Right ventricle myocardium superior (tissue), 1 donor: ENCODE measurements around the gene CACNG1. TPM values are rescaled to one million over a fixed set of nuclear protein-coding genes. Genes with fewer than 3 reads are reported as not detected.
"Not testable (repeated sequence)": the region's sequence is repeated elsewhere in the genome, so short reads cannot be mapped to it uniquely, and the experiment has no call there.

Experiments
- ATAC-seq: fragments of 200-7000 bp; cut with Tn5 transposase; one replicate; pipeline ENCODE4 v1.9.1; 2020; ENCODE audit warnings: mild to moderate bottlenecking; ENCODE audit not compliant: poor library complexity
- DNase-seq: peaks from one replicate; pipeline ENCODE4 v3.0.0-alpha.2; 2020
- intact Hi-C: fragments of 100-400 bp; cut with DNase I; formaldehyde crosslinking; loops from one replicate; pipeline ENCODE4 v1.11.2; 2022
- total RNA-seq: library from RNA; stranded (reverse); fragmentation: NEBNext Ultra II Directional; extraction: Animal tissue kit (Norgen Biotek cat#: 25700); gene quantifications from one replicate; pipeline ENCODE4 v1.2.1, GENCODE V29; 2021
- donor health status: DM: no; HTN: yes; CAD: no; lungs with severe emphysema.

CACNG1 gene
- total RNA-seq, 1 donor from 2014 or later: not detected

DNA sequence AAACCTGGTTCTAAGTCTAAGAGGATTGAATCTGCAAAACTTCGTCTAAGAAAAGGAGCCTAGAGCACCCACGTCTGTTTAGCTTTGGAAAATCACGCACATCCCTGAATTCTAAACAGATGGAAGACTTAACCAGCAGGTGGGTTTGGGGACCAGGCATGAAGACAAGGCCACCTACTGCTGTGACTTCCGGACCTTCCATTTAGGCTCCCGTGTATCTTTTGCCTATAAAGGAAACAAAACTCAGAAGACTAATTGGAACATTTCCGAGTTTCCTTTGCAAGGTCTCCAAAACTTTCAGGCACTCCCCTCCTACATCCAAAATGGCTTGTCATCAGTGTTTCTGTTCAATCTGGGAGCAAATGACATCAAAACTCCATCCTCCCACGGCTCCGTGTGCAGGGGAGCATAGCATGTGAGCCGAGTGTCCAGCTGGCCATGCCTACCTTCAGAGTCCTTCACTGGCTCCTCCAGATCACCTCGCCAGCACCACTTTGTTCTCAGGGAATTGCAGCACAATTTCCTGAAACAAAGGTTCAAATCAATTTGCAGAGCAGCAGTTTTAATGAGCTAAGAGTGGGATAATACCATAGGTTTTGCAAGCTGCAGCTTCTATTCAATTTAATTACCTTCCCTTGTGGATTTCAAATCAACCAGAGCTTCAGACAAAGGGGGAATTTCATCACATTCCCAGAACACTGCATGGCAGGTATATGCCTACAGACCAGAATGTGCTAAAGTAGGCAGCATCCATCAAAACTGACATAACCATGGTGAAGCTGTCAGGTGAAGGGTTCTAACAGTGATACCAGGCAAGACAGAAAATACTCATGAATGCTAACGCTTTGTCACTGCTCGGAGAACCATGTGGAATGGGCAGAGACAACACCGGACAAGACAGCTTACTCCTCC is 23.5 kb downstream of the CACNG1 start:
- DNase-seq: no peak
- no peak for ATAC-seq
- intact Hi-C loops: no loop called here

DNA sequence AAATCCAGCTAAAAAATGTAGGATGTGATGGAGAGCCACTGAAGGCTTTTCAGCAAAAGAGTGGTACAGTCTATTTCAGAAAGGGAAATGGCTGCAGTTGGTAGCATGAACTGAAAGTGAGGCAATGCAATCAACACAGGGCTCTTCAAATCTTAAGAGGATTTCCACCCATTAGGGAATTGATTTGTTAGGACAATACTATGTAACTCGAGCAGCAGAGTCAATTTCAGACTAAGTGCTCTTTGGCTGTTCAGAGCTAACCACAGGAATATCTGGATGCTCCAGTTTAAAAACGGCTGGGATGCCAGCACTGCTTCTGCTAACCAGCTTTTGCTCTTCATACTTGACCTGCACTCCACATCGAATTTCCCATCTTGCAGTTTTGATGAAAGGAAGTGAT is 24.6 kb downstream of the CACNG1 start:
- intact Hi-C loops: no loop called here
- no peak for ATAC-seq
- DNase-seq: no peak

DNA sequence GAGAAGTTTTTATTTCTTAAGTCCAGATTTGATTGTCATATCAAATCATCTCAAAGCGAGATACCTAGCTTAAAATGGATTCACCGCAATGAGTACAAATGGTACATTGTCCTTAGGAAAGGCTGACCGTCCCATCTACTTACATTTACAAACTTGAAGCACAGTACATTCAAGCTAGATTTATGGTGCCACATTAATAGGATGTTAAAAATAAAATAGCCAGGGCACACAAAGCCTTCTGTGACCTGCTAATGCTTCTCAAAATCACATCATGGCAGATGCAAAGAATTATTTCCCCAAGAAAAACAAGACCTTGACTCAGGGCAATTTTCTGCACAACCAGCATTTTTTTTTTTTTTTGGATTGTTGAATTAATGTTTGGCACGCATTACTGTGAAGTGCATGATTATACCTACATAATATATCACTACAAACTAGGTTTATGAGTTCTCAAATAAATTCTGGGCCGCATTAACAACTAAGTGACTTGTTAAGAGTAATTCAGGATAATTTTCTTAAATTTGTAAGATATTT is 25.3 kb downstream of the CACNG1 start:
- intact Hi-C loops: no loop called here
- ATAC-seq (no peak), DNase-seq (no peak)

DNA sequence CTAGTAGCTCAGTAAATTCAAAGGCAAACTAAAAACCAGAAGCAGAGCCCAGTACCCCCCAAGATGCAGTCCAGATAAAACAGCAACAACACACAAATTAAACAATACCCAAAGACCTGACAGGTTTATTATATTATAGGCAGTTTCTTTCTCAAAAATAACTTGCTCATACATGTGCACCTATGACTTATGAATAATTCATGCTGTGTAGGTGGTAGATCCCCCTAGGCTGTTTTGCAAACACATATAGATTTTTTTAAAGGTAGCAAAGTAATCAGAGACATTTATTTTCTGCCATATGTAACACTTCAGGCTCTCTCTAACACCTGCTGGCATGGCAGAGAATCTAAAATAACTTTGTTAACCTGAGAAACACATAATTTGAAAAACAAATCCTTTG is 27.2 kb downstream of the CACNG1 start:
- intact Hi-C loops: no loop called here
- ATAC-seq: no peak
- DNase-seq: no peak

DNA sequence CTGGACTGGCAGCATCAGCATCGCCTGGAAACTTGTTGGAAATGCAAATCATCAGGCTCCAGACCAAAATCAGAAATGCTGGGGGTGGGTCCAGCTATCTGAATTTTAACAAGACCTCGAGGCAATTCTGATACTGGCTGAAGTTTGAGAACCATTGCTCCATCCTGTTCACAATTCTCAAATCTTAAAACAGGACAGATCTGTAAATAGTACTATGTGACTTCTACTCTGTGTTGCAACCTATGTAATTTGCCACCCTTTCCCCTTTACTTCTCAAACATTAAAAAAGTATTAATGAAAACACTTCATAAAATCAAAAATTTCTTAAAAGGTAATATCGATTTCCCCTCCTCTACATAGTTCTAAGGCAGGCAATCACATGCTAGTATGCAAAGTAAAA is 28.5 kb downstream of the CACNG1 start:
- no peak for DNase-seq
- no peak for ATAC-seq
- intact Hi-C loops: no loop called here

DNA sequence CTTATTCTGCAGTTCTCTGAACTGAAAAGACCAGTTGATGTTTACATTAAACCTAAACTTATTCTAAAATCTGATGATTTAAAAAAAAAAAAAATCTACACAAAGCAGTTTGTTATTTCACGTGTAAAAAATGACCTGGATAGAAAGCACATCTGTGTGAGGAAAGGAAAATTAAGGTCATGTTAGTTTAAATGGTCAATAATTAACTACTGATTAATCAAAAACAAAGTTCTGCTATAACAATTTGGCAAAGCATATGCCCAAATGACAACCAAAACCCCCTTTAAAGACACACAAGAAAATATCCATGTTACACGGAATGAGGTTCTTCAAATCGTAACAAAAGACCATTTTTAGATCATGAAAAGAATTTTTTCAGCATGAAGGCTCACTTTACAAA is 30.4 kb downstream of the CACNG1 start:
- intact Hi-C loops: no loop called here
- ATAC-seq: no peak
- no peak for DNase-seq

- intact Hi-C loops: no loop called here
- DNase-seq (no peak), ATAC-seq (no peak)
Measured at GRCh38 chr17:67076290-67076689, 31.9 kb downstream of the CACNG1 start.

DNA sequence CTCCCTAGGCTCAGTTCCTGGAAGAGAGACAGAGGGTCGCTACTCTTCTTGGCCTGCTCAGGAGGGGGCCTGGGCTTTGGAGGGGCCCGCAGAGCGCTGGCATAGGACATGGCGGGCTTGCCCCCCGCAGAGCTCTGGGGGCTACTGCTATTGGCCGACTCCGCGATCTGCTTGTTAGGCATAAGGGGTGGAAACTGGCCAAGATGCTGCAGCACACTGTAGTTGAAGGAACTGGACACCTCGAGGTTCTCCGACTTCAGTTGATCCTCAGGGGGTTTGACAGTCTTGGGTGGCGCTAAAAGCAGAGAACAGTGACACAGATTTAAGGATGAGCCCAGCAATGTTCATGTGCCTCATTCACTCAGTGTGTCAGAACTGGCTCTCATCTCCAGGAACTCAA is 33.9 kb downstream of the CACNG1 start:
- DNase-seq: no peak

GRCh38 chr17:67079491-67079890 is 35.1 kb downstream of the CACNG1 start:
- intact Hi-C loops: no loop called here
- ATAC-seq (no peak), DNase-seq (no peak)

More for the DNA sequence above, 33.9 kb downstream of the CACNG1 start:
- no peak for ATAC-seq
- intact Hi-C loops: no loop called here

- DNase-seq (no peak), ATAC-seq (no peak)
- intact Hi-C loops: no loop called here
Measured at GRCh38 chr17:67080804-67081203, 36.5 kb downstream of the CACNG1 start.

DNA sequence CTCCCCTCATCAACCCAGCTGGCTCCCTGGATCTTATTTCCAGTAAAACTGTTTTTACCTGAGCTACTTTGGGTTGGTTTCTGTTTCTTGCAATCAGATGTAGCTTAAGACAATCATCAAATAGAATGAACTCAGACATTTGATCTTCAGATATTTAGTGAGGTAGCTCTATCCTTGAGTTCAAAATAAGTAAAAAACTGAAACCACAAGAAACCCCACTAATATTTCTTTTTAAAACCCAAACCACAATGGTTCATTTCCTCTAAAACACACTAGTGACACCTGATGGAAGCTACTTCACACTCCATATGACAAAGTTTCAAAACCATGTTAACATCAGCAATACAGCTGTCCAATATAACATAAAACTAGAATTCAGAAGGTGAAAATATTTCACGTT is 37.8 kb downstream of the CACNG1 start:
- intact Hi-C loops: no loop called here
- no peak for ATAC-seq
- no peak for DNase-seq

DNA sequence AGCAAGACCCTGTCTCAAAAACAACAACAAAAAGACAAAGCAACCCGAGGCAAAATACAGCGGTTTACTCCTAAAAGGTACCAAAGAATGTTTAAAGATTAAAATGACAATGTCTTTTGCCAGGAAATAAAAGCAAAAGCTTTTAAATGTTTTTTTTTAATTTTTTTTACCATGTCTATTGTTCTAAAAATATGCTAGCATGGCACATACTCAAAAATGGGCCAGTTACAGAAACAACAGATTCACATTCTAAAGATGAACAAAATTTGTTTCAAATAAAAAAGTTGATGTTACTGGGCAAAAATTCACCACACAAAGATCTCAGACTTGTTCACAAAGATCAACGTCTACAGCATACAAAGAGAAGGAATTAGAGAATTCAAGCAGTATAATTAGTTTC is 41.1 kb downstream of the CACNG1 start:
- intact Hi-C loops: no loop called here
- DNase-seq (no peak), ATAC-seq (no peak)

DNA sequence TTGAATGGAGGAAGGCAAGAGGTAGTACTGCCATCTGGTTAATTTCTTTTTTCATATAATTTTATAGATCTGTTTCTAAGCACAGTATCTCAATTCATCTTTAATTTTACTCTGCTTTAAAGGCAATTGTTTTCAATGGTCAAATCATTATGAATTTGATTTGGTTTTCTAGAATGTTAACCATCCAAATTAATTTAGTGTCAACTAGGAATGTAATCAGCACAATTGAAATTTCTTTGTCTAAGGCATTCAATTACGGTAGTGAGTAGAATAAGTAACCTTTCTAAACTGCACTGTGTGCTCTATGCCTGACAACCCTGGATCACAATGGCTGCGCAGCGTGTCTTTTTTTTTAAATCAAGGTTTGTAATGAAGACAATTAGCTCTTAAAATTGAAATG is 44.3 kb downstream of the CACNG1 start:
- DNase-seq (no peak), ATAC-seq (no peak)
- intact Hi-C loops: no loop called here

DNA sequence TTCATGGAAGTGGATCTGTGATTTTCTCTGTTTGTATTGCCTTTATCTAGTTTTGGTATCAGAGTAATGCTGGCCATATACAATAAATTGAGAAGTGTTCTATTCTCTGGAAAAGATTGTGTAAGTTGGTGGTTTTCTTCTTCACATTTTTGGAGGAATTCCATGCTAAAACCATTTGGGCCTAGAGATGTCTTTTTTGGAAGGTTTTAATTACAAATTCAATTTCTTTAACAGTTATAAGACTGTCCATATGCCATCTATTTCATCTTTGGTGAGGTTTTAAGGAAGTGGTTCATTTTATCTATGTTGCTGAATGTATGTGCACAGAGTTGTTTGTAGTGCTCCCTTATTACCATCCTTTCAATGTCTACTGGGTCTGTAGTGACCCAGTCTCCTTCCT is 46.0 kb downstream of the CACNG1 start:
- intact Hi-C loops: no loop called here
- DNase-seq (no peak), ATAC-seq (no peak)

DNA sequence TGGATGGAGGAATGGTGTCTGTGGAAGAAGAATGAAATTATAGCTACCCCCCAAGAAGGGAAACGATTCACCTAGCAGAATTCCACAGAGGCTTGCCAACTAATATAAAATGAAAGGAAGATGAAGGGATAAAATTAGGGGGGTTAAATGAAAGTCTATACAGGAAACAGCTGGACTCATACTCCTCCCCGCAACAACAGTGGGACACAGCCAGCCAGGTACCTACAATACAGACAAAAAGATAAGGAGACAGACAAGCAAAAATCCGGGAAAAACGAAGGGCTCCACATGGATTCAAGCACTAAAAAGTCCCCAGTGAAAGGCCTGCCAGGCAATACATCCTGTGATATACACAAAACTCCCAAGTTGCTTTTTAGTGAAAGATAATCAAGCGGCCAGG is 47.9 kb downstream of the CACNG1 start:
- ATAC-seq: no peak

GRCh38 chr17:67092710-67093109 is 48.4 kb downstream of the CACNG1 start:
- ATAC-seq, intact Hi-C loops, DNase-seq: not testable (repeated sequence)

More for the DNA sequence above, 47.9 kb downstream of the CACNG1 start:
- intact Hi-C loops: no loop called here
- no peak for DNase-seq

DNA sequence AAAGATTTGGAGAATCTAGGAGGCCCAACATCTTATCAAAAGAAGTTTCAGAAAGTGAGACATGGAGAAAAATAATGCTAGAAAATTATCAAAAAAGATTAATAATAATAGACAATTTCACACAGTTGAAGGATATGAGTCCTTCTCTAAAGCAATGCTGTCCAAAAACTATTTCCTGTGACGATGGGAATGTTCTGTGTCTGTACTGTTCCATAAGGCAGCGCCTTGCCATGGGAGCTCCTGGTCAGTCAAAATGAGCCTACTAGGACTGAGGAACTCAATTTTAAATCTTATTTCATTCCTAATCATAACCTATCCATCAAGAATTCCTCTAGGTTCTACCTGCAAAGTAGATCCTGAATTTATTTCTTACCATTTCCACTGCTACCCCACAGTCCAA is 49.0 kb downstream of the CACNG1 start:
- intact Hi-C loops: no loop called here
- no peak for ATAC-seq
- no peak for DNase-seq

- ATAC-seq, intact Hi-C loops, DNase-seq: not testable (repeated sequence)
Measured at GRCh38 chr17:67095291-67095690, 50.9 kb downstream of the CACNG1 start.

GRCh38 chr17:67095803-67096202 is 51.4 kb downstream of the CACNG1 start:
- intact Hi-C loops: no loop called here
- DNase-seq (no peak), ATAC-seq (no peak)

- no peak for DNase-seq
- intact Hi-C loops: no loop called here
- no peak for ATAC-seq
Measured at GRCh38 chr17:67096609-67097008, 52.3 kb downstream of the CACNG1 start.
